Fibroblast of the conjunctiva (primary cell): Measurements from ENCODE around the gene MAT2A.
"Not testable (repeated sequence)": the region's sequence is repeated elsewhere in the genome, so short reads cannot be mapped to it uniquely, and the experiment has no call there.

Source experiments
- DNase-seq: peaks from one replicate; pipeline ENCODE4 v3.0.0-alpha.2; 2010; ENCODE audit warnings: low read depth

The MAT2A gene

GRCh38 chr2:85524336-85524908 is 14.5 kb upstream of the MAT2A start:
- no peak for DNase-seq

GRCh38 chr2:85525029-85525428 is 13.9 kb upstream of the MAT2A start:
- no peak for DNase-seq

GRCh38 chr2:85525567-85525966 is 13.4 kb upstream of the MAT2A start:
- DNase-seq: no peak

GRCh38 chr2:85527787-85528186 is 11.2 kb upstream of the MAT2A start:
- DNase-seq: no peak

GRCh38 chr2:85528355-85528754 is 10.6 kb upstream of the MAT2A start:
- no peak for DNase-seq

- DNase-seq: no peak
Measured at GRCh38 chr2:85529809-85530208, 9.2 kb upstream of the MAT2A start.

GRCh38 chr2:85531589-85531988 is 7.4 kb upstream of the MAT2A start:
- DNase-seq: no peak

- no peak for DNase-seq
Measured at GRCh38 chr2:85534099-85534498, 4.9 kb upstream of the MAT2A start.

- DNase-seq: no peak
Measured at GRCh38 chr2:85534881-85535280, 4.1 kb upstream of the MAT2A start.

- DNase-seq: no peak
Measured at GRCh38 chr2:85536479-85536878, 2.5 kb upstream of the MAT2A start.

- no peak for DNase-seq
Measured at GRCh38 chr2:85537600-85538506, 1.1 kb upstream of the MAT2A start.

- DNase-seq: peak; percentile 48
Measured at GRCh38 chr2:85539361-85540132, 579 bp downstream of the MAT2A start.

GRCh38 chr2:85540133-85540648 is 1.2 kb downstream of the MAT2A start:
- DNase-seq: no peak

GRCh38 chr2:85541262-85541661 is 2.3 kb downstream of the MAT2A start:
- DNase-seq: no peak

- no peak for DNase-seq
Measured at GRCh38 chr2:85541753-85542457, 2.9 kb downstream of the MAT2A start.

- DNase-seq: no peak
Measured at GRCh38 chr2:85542777-85543176, 3.8 kb downstream of the MAT2A start.

- DNase-seq: not testable (repeated sequence)
Measured at GRCh38 chr2:85544254-85544691, 5.3 kb downstream of the MAT2A start.

- DNase-seq: not testable (repeated sequence)
Measured at GRCh38 chr2:85544915-85545779, 6.2 kb downstream of the MAT2A start.

- no peak for DNase-seq
Measured at GRCh38 chr2:85545780-85546240, 6.8 kb downstream of the MAT2A start.

GRCh38 chr2:85547089-85547858 is 8.3 kb downstream of the MAT2A start:
- no peak for DNase-seq
